Glomerular visceral epithelial cell (primary cell): ENCODE data around the gene GUCY2C.
A peak's percentile ranks its signal among the peaks of the same experiment; 100 is the strongest.
"Not testable (repeated sequence)": the region's sequence is repeated elsewhere in the genome, so short reads cannot be mapped to it uniquely, and the experiment has no call there.

Source experiments
- DNase-seq: peaks from one replicate; pipeline ENCODE4 v3.0.0-alpha.2; 2016; ENCODE audit errors: extremely low spot score

The GUCY2C gene

GRCh38 chr12:14682231-14682630 is 14.2 kb downstream of the GUCY2C start:
- not testable (repeated sequence) for DNase-seq

- DNase-seq = no peak
These were observed 14.8 kb downstream of the GUCY2C start for GRCh38 chr12:14681625-14682024.

GRCh38 chr12:14681190-14681589 is 15.2 kb downstream of the GUCY2C start:
- no peak for DNase-seq

GRCh38 chr12:14678547-14679150 is 17.8 kb downstream of the GUCY2C start:
- DNase-seq = no peak

- no peak for DNase-seq
These were observed 27.8 kb downstream of the GUCY2C start for GRCh38 chr12:14668591-14668990.

GRCh38 chr12:14665354-14666348 is 30.7 kb downstream of the GUCY2C start:
- no peak for DNase-seq

- peak; percentile 35 for DNase-seq
These were observed 31.9 kb downstream of the GUCY2C start for GRCh38 chr12:14664434-14665023.

GRCh38 chr12:14663002-14663401 is 33.4 kb downstream of the GUCY2C start:
- no peak for DNase-seq

GRCh38 chr12:14656846-14657245 is 39.6 kb downstream of the GUCY2C start:
- no peak for DNase-seq

GRCh38 chr12:14655284-14655683 is 41.1 kb downstream of the GUCY2C start:
- DNase-seq = no peak

GRCh38 chr12:14654842-14655241 is 41.6 kb downstream of the GUCY2C start:
- no peak for DNase-seq

GRCh38 chr12:14654416-14654815 is 42.0 kb downstream of the GUCY2C start:
- no peak for DNase-seq

- DNase-seq = no peak
These were observed 43.9 kb downstream of the GUCY2C start for GRCh38 chr12:14652483-14652882.

GRCh38 chr12:14651371-14651770 is 45.0 kb downstream of the GUCY2C start:
- no peak for DNase-seq

GRCh38 chr12:14650789-14651188 is 45.6 kb downstream of the GUCY2C start:
- DNase-seq = no peak

GRCh38 chr12:14647028-14647750 is 49.2 kb downstream of the GUCY2C start:
- DNase-seq = no peak

- no peak for DNase-seq
These were observed 53.1 kb downstream of the GUCY2C start for GRCh38 chr12:14643251-14643650.

GRCh38 chr12:14638066-14638465 is 58.3 kb downstream of the GUCY2C start:
- no peak for DNase-seq

- no peak for DNase-seq
These were observed 60.6 kb downstream of the GUCY2C start for GRCh38 chr12:14635776-14636175.

- DNase-seq = no peak
These were observed 65.6 kb downstream of the GUCY2C start for GRCh38 chr12:14630793-14631192.

GRCh38 chr12:14629832-14630710 is 66.3 kb downstream of the GUCY2C start:
- peak; percentile 61 for DNase-seq
